ENCODE data around the gene KCNJ8. TPM values are rescaled to one million over a fixed set of nuclear protein-coding genes. Genes with fewer than 3 reads are reported as not detected.

KCNJ8 gene
- total RNA-seq, 1 experiment from 2014 or later: not detected

- CTCF ChIA-PET: no interaction called here
- intact Hi-C loops (cut with micrococcal nuclease; ENCODE audit: unreplicated experiment): no loop called here
- Histone ChIP-seq H3K4me3 (ENCODE audit: low read depth in 2 of 2, low read length in 2 of 2) (no peak overlapping the region), H3K9me3 (ENCODE audit: control insufficient read depth, insufficient read depth, low read depth, low read length) (no peaks in the 10 kb centered on the region), H3K4me1 (ENCODE audit: control insufficient read depth, insufficient read depth, low read length) (no peaks in the 10 kb centered on the region), H3K27ac (ENCODE audit: low read length) (no peak overlapping the region), H3K36me3 (ENCODE audit: control insufficient read depth, insufficient read depth, low read length) (no peaks in the 10 kb centered on the region), H3K27me3 (ENCODE audit: control insufficient read depth, insufficient read depth, low read length) (no peaks in the 10 kb centered on the region)
- no peak for DNase-seq (ENCODE audit: low read depth, low spot score)
- no peak for TF ChIP-seq REST (IDR thresholded peaks at IDR 0.05; ENCODE audit: insufficient read depth in 1 of 2, low read depth in 2 of 2, low read length in 1 of 2)
- no peak for TF ChIP-seq TCF7L2 (IDR thresholded peaks at IDR 0.05; ENCODE audit: low read depth, low read length)
- TF ChIP-seq CTCF (IDR thresholded peaks at IDR 0.05): no peak
- TF ChIP-seq SIN3A (IDR thresholded peaks at IDR 0.05; ENCODE audit: borderline replicate concordance, insufficient read depth, low read depth, low read length): no peak
- TF ChIP-seq POLR2AphosphoS5 (IDR thresholded peaks at IDR 0.05; ENCODE audit: low read depth, low read length): no peak
- no TSS peak for BruUV-seq (replicated peaks)
- ATAC-seq: no peak
- POLR2A ChIA-PET: no interaction called here
- in situ Hi-C loops (cut with HindIII; ENCODE audit: low pct_unique_long_range_greater_than_20kb, low sequenced_read_pairs): no loop called here
Observed at GRCh38 chr12:21814327-21814726, 39.8 kb upstream of the KCNJ8 start.

- no peaks in the 10 kb centered on the region for H3K36me3 ChIP-seq (ENCODE audit: control insufficient read depth, insufficient read depth, low read length)
- H3K27me3 ChIP-seq (ENCODE audit: control insufficient read depth, insufficient read depth, low read length): no peaks in the 10 kb centered on the region
- no peak overlapping the region for H3K27ac ChIP-seq (ENCODE audit: low read length)
- POLR2A ChIA-PET: no interaction called here
- in situ Hi-C loops (cut with HindIII; ENCODE audit: low pct_unique_long_range_greater_than_20kb, low sequenced_read_pairs): no loop called here
- no TSS peak for BruUV-seq (replicated peaks)
- intact Hi-C loops (cut with micrococcal nuclease; ENCODE audit: unreplicated experiment): no loop called here
- CTCF ChIA-PET: no interaction called here
- no peak overlapping the region for H3K4me3 ChIP-seq (ENCODE audit: low read depth in 2 of 2, low read length in 2 of 2)
- H3K4me1 ChIP-seq (ENCODE audit: control insufficient read depth, insufficient read depth, low read length): no peaks in the 10 kb centered on the region
- no peaks in the 10 kb centered on the region for H3K9me3 ChIP-seq (ENCODE audit: control insufficient read depth, insufficient read depth, low read depth, low read length)
- TF ChIP-seq POLR2AphosphoS5 (IDR thresholded peaks at IDR 0.05; ENCODE audit: low read depth, low read length): no peak
- no peak for TF ChIP-seq CTCF (IDR thresholded peaks at IDR 0.05)
- no peak for TF ChIP-seq SIN3A (IDR thresholded peaks at IDR 0.05; ENCODE audit: borderline replicate concordance, insufficient read depth, low read depth, low read length)
- no peak for TF ChIP-seq TCF7L2 (IDR thresholded peaks at IDR 0.05; ENCODE audit: low read depth, low read length)
- TF ChIP-seq REST (IDR thresholded peaks at IDR 0.05; ENCODE audit: insufficient read depth in 1 of 2, low read depth in 2 of 2, low read length in 1 of 2): no peak
- no peak for ATAC-seq
- no peak for DNase-seq (ENCODE audit: low read depth, low spot score)
Observed at GRCh38 chr12:21813751-21814150, 39.2 kb upstream of the KCNJ8 start.
